GM12864 (cell line): Measurements from ENCODE around the gene C1orf21.

ENCODE experiments used
- DNase-seq: peaks from one replicate; pipeline ENCODE4 v3.0.0-alpha.2; 2011; ENCODE audit warnings: low read depth
- H3K4me3 ChIP-seq: 2 replicates; pipeline ENCODE4 v1.5.1; 2011; ENCODE audit warnings: mild to moderate bottlenecking, low read depth, low read length, control low read depth
- TF ChIP-seq, protein P1 (sequence below): IDR thresholded peaks from 2 replicates; pipeline ENCODE4 v1.5.1; 2011; ENCODE audit warnings: low read depth, mild to moderate bottlenecking, moderate library complexity, low read length, control low read depth, inconsistent platforms; ENCODE audit errors: missing control alignments

C1orf21 gene

DNA sequence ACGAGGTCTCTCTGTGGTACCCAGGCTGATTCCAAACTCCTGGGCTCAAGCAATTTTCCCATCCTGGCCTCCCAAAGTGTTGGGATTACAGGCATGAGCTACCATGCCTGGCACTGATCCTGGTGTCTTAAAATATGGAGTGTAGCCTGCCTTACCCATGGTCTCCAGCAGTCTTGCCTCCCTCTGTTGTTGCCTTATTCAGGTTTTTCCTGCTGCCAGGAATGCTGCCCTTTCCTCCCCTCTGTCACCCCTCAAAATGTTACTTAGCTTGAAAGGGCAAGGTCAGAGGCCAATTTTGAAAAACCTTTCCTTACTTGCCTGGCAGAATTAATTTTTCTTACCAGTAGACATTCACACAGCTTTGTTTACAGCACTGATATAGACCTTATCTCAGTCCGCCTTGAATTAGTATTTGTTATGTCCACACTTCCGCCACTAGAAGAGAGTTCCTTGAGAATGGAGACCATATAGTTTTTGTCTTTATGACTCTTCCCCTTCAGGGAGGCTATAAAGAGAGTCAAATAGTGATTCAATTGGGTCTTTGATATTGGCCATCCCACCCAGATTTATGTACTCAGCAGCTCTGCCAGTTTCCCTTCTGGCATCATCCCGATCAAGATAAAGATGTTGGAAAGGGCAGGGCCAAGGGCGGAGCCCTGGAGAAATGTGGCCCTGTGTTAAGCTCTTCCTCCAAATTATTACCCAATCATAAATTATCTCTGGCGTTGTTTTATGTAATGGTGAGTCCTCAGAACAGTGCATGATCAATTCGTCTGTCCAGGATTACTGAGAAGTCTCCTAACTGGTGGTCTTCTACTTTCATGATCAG is 38.8 kb downstream of the C1orf21 start:
- no peak for DNase-seq
- TF ChIP-seq, protein P1, sequence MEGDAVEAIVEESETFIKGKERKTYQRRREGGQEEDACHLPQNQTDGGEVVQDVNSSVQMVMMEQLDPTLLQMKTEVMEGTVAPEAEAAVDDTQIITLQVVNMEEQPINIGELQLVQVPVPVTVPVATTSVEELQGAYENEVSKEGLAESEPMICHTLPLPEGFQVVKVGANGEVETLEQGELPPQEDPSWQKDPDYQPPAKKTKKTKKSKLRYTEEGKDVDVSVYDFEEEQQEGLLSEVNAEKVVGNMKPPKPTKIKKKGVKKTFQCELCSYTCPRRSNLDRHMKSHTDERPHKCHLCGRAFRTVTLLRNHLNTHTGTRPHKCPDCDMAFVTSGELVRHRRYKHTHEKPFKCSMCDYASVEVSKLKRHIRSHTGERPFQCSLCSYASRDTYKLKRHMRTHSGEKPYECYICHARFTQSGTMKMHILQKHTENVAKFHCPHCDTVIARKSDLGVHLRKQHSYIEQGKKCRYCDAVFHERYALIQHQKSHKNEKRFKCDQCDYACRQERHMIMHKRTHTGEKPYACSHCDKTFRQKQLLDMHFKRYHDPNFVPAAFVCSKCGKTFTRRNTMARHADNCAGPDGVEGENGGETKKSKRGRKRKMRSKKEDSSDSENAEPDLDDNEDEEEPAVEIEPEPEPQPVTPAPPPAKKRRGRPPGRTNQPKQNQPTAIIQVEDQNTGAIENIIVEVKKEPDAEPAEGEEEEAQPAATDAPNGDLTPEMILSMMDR: no peak
- H3K4me3 ChIP-seq: no peak overlapping the region

DNA sequence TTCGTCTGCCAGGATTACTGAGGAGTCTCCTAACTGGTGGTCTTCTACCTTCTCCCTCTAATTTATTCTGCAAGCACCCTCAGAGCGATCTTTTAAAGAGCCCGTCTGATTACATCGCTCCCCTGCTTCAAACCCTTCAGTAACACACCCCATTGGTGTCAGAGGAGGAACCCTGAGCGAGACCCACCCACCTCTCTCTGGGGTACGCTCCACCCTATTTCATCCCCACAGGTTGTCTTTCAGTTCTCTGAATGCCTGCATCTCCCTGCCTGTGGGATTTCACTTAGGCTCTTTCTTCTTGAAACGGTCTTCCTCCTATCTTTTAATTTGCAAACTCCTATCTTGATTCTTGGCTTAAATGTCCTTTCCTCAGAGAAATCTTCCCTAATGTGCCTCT is 39.4 kb downstream of the C1orf21 start:
- TF ChIP-seq, protein P1: no peak
- no peak overlapping the region for H3K4me3 ChIP-seq
- no peak for DNase-seq

GRCh38 chr1:184427722-184428121 is 40.9 kb downstream of the C1orf21 start:
- DNase-seq: no peak
- no peak overlapping the region for H3K4me3 ChIP-seq
- TF ChIP-seq, protein P1: no peak

DNA sequence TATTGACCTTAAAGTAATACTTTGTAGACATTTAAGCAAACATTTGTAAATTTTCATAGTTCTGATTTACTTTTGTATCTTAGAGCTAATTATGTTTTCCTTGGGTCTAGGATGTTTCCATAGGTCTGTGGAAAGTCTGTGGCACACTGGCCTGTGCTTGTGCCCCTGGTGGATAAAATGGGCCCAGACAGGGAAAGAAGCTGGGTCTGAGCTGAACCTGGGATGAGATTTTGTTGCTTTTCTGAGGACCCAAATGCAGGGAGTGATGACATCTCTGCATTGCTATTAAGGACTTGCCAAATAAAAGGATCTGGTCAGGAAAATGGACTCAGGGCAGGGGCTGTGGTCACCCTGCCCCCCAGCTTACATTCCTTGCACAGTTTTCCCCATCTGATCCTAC is 41.8 kb downstream of the C1orf21 start:
- TF ChIP-seq, protein P1: no peak
- no peak for DNase-seq
- no peak overlapping the region for H3K4me3 ChIP-seq

- TF ChIP-seq, protein P1: no peak
- no peak for DNase-seq
Measured at GRCh38 chr1:184429335-184429734, 42.5 kb downstream of the C1orf21 start.

DNA sequence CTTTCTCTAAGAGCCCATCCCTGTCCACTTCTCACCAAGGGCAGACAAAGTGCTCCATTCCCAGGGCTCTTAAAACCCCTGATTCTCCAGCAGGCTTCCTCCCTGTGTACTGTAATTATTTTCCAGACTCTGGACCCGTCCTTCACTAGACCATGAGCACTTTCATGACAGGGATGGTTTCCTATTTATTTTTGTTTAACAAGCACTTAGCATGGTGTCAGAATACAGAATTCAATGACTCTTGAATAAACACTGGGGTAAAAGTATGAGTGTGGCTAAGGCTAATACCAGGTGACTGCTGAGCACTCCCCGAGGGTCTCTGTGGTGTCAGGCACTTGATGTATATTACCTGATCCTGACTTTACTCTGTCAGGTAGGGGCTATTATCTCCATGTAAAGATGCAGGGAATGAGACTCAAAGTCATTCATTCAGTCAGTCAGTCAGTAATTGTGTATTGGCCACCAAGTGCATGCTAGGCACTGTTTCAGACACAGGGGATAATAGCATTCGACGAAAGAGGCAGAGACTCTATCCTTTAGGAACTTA is 47.2 kb downstream of the C1orf21 start:
- TF ChIP-seq, protein P1: no peak
- DNase-seq: no peak
- no peak overlapping the region for H3K4me3 ChIP-seq

More at GRCh38 chr1:184429335-184429734, 42.5 kb downstream of the C1orf21 start:
- no peak overlapping the region for H3K4me3 ChIP-seq
